ENCODE data around the gene TMED5.
A peak's percentile ranks its signal among the peaks of the same experiment; 100 is the strongest.
"Not testable (repeated sequence)": the region's sequence is repeated elsewhere in the genome, so short reads cannot be mapped to it uniquely, and the experiment has no call there.

The TMED5 gene

DNA sequence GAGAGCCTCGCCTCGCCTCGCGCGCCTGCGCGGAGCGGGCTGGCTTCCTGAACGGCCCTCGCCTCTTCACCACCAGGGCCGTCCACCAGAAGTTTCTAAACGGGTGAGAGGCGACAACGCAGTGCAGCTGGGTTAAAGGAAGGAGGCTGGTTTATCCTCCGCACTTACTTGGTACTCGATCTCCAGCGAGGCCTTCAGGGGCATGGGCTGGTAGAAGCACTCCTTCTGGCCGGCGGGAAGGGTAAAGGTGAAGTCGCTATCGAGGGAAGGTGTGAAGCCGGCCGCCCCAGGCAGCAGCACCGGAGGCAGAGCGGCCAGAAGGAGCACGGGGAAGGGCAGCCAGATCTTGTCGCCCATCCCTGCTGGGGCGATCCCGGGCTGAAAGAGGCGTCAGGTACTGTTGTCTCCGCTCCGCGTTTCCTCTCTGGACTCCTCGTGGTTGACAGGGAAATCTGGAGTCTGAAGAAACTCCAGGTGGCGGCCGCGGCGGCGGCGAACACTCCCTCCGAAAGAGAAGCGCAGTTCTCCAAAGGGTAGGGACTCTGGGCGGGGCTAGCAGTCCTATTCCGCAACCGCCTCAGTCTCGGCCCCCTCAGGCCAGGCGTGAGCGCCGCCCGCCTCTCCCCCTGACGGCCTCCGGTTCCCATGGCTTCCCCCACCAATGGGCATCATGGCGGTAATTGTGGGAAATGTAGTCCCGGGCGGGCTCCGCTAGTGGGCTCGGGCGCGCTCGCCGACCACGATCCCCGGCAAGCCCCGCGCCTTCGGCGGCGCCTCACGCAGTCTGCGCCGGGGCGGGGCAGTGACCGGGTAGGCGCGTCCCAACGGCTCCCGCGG is at the start of gene TMED5:
Gene TMED5 (minus strand): TSS at position 528 of the 837 bp plus-strand sequence. CDS start 171 bp downstream, at position 357.
- DNase-seq = peak; percentile 91 to 95

- DNase-seq = no peak
These were observed 42.9 kb upstream of the TMED5 start for GRCh38 chr1:93223023-93223675.

GRCh38 chr1:93221913-93222312 is 41.7 kb upstream of the TMED5 start:
- no peak for DNase-seq

GRCh38 chr1:93220716-93221115 is 40.5 kb upstream of the TMED5 start:
- not testable (repeated sequence) for DNase-seq

GRCh38 chr1:93219443-93219842 is 39.2 kb upstream of the TMED5 start:
- DNase-seq = no peak

- no peak for DNase-seq
These were observed 35.1 kb upstream of the TMED5 start for GRCh38 chr1:93215322-93215721.

DNA sequence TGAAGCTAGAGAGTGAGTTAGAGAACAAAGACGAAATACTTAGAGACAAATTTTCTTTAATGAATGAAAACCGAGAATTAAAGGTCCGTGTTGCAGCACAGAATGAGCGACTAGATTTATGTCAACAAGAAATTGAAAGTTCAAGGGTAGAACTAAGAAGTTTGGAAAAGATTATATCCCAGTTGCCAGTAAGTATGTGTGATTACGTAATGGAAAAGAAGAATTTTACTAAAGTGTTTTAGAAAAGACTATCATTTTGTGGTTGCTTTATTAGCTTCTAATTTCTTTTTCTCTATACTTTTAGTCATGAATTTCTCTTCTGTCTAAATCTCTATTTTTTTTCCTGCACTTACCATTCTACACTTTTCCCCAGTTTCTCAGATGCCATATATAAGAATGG is 27.0 kb upstream of the TMED5 start:
- DNase-seq = no peak

- DNase-seq = no peak
These were observed 26.3 kb upstream of the TMED5 start for GRCh38 chr1:93206567-93206954.

DNA sequence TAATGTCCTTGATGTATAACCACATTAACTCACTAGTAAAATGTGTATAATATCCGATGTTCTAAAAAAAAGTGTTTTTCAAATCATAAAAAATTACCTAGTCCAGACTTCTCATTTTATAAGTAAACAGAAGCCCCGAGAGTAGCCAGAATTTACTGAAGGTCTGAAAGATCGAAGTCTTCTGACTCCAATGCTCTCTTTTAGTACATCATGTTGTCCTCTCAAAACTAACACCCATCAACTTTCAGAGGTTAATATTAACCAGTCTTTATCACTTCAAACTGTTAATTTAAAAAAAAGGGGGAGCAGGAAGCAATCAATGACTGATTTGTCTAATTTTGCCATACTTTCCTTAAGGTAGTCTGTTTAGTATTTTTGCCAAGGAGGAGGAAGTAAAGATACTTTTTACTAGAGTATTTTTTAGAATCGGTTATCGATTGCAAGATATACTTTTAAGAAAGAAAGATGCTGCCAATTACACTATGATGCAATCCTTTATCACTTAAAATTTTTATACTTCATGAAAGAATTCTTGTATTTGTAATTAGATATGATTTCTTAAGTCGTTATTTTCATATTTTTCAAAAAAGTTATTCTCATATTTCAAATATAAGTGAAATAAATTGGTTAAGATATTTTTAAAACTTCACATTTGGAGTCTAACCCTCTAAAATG is 25.8 kb upstream of the TMED5 start:
- no peak for DNase-seq

DNA sequence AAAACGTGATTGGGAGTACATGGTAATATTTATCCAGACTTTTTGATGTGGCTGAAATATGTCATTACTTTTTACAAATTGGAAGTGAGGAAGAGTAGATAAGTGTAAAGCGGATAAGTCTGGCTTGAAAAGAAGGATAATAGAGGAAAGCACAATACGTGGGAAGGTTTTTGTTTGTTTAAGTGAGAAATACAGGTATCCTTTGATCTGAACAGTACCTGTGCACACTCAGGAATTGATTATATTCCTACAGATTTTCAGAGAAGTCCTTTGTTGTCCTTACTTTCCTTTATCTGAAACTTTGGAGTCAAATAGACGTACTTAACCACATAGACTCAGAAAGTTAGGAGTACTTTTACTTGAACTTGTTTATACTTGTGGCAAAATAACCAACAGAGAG is 20.5 kb upstream of the TMED5 start:
- no peak for DNase-seq

DNA sequence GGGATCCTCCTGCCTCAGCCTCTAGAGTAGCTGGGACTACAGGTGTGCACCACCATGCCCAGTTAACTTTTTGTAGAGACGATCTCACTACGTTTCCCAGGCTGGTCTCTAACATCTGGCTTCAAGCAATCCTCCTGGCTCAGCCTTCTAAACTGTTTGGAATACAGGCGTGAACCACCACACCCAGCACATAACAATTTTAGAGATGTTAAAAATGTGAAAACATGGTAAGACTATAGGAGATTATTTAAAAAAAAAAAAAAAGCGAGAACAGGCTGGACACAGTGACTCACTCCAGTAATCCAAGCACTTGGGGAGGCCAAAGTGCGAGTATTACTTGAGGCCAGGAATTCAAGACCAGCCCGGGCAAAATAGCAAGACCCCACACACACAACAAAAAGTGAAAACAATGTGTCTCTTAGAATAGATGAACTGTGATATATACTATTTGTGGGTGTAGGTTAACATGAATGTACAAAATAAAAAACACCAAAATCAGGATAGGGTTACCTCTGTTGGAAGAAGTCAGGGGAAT is 19.9 kb upstream of the TMED5 start:
- DNase-seq = no peak

- no peak for DNase-seq
These were observed 18.9 kb upstream of the TMED5 start for GRCh38 chr1:93199150-93199549.

- no peak for DNase-seq
These were observed 16.4 kb upstream of the TMED5 start for GRCh38 chr1:93196591-93196990.

DNA sequence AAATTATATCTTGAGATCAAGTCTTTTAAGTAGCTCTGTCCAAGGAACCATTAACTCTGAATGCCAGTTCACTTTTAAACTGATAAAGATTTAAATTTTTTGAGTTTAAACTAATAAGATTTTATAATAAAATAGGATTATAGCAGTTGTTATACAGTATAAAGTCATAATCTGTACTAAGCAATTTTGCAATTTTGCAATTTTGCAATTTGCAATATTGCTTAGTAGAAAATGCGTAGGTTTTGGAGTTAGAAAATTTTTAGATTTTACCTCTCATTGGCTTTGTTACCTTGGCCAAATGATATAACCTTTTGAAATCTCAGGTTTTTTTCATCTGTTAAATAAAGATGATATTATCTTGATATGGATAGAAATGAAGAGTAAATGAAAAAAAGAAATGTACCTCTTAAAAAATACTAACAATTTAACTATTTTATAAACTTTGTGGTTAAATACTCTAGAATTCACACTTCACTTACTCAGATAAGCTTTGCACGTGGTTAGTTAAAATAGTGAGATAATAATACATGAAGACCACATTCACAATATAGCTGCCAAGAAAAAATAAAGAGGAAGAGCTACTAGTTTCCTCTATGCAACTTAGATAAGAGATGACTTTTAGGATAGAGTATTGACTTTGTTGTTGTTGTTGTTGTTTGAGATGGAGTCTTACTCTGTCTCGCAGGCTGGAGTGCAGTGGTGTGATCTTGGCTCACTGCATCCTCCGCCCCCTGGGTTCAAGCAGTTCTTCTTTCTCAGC is 14.2 kb upstream of the TMED5 start:
- DNase-seq = no peak

GRCh38 chr1:93190432-93190831 is 10.2 kb upstream of the TMED5 start:
- no peak for DNase-seq

- DNase-seq = peak in 1 of 2 donors; percentile 74
These were observed 6.5 kb upstream of the TMED5 start for GRCh38 chr1:93186667-93187066.

DNA sequence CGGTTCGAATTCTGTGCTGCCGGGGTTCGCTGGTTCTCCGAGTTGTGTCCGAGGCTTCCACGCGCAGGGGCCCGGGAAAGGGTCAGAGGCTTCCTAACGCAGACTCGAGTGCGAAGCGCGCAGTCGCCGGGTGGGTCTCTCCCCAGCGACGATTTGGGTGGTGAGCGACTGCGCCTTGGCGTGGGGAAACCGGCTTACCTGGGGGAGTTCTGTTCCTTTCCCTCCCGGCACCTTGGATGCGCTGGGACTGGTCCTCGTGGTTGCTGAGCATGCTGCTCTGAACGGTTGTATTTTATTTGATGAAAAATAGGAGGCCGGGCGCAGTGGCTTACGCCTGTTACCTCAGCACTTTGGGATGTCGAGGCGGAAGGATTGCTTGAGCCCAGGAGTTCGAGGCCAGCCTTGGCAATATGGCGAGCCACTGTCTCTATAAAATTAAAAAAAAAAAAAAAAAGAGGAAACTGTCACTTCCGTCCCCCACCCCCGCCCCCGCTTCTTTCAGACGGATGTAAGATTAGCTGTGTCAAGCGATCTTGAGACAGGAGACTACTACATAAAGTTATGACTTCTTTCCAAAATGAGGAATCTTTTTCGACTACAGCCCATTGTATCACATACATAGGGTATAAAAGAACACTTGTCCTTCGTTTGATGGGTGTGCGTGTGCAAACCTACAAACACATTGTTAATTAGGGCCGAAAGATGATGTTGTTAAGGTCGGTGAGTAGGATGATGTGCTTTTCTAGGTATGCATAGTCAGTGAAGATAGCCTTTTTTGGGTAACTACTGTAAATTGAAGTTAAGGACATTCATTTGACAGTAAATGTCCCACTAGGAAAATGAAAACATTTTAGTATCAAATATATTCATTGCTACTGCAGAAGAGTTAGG is 755 bp upstream of the TMED5 start, which contains the start of gene CCDC18:
Gene CCDC18 (plus strand): TSS at position 2 of the 891 bp plus-strand sequence. CDS start 2,638 bp downstream, outside the sequence.
- peak in 1 of 2 donors; percentile 72 for DNase-seq

DNA sequence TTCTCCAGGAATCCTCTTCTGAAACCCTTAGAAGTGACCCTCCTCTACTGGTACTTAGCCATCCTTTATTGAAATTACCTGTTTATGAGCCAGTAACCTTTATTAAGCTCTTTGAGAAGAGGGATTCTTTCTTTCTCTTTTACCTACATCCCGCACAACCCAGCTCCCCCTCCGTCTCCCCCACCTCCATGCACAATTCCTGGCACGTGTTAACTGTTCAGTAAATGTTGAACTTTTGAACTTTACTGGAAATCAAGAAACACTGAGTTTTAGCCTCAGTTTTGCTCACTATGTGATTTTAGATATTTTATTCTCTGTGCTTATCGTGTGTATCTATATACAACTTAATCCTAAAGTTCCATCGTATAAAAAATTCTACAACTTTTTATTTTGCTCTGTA is 1.8 kb downstream of the TMED5 start:
- DNase-seq = no peak

- DNase-seq = no peak
These were observed 2.2 kb downstream of the TMED5 start for GRCh38 chr1:93177991-93178390.

DNA sequence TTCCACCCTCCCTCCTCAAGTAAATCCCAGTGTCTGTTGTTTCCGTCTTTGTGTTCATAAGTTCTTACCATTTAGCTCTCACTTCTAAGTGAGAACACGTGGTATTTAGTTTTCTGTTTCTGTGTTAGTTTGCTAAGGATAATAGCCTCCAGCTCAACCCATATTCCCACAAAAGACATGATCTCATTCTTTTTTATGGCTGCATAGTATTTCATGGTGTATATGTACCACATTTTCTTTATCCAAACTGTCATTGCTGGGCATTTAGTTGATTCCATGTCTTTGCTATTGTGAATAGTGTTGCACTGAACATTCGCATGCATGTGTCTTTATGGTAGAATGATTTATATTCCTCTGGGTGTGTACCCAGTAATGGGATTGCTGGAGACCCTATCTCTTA is 5.6 kb downstream of the TMED5 start:
- DNase-seq = not testable (repeated sequence)

GRCh38 chr1:93172778-93173177 is 7.4 kb downstream of the TMED5 start:
- no peak for DNase-seq

Data from bone marrow (tissue), 2 donors.